ENCODE data around the gene MRPL10. TPM values are rescaled to one million over a fixed set of nuclear protein-coding genes. Genes with fewer than 3 reads are reported as not detected.

Gene MRPL10
- polyA plus RNA-seq, 2 of the 4 experiments (the other 2 are of a cell fraction): 62.8 to 97.7 TPM

GRCh38 chr17:47781397-47781796 lies 49.9 kb downstream of the MRPL10 start:
- FAIRE-seq (no peak), DNase-seq (ENCODE audit: low read depth in 1 of 2, low spot score in 1 of 2) (no peak), ATAC-seq (no peak)
- no peaks in the 10 kb centered on the region for H3K9me3 ChIP-seq
- H3K4me3 ChIP-seq: no peak overlapping the region
- no peak overlapping the region for H3K4me2 ChIP-seq
- H3K27ac ChIP-seq: no peak overlapping the region
- TF ChIP-seq HDAC2 (IDR thresholded peaks at IDR 0.05) (no peak), NR3C1 (IDR thresholded peaks at IDR 0.05) (no peak), PHF8 (IDR thresholded peaks at IDR 0.05; ENCODE audit: borderline replicate concordance, low read depth) (no peak), RCOR1 (IDR thresholded peaks at IDR 0.05; ENCODE audit: low read depth, low read length) (no peak), JUN (IDR thresholded peaks at IDR 0.05) (no peak), RARB (CRISPR knock-in tag; IDR thresholded peaks at IDR 0.05) (no peak), JUNB (IDR thresholded peaks at IDR 0.05) (no peak), MAFK (IDR thresholded peaks at IDR 0.05; ENCODE audit: partially characterized antibody) (no peak), MAX (IDR thresholded peaks at IDR 0.05) (no peak), USF2 (IDR thresholded peaks at IDR 0.05) (no peak)
- TF ChIP-seq, protein P1, sequence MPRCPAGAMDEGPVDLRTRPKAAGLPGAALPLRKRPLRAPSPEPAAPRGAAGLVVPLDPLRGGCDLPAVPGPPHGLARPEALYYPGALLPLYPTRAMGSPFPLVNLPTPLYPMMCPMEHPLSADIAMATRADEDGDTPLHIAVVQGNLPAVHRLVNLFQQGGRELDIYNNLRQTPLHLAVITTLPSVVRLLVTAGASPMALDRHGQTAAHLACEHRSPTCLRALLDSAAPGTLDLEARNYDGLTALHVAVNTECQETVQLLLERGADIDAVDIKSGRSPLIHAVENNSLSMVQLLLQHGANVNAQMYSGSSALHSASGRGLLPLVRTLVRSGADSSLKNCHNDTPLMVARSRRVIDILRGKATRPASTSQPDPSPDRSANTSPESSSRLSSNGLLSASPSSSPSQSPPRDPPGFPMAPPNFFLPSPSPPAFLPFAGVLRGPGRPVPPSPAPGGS (IDR thresholded peaks at IDR 0.05): no peak
- TF ChIP-seq, protein P2, sequence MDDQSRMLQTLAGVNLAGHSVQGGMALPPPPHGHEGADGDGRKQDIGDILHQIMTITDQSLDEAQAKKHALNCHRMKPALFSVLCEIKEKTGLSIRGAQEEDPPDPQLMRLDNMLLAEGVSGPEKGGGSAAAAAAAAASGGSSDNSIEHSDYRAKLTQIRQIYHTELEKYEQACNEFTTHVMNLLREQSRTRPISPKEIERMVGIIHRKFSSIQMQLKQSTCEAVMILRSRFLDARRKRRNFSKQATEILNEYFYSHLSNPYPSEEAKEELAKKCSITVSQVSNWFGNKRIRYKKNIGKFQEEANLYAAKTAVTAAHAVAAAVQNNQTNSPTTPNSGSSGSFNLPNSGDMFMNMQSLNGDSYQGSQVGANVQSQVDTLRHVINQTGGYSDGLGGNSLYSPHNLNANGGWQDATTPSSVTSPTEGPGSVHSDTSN (IDR thresholded peaks at IDR 0.05): no peak
- POLR2A ChIA-PET: no interaction called here
- H3K4me1 ChIP-seq: no peaks in the 10 kb centered on the region
- 45% methylated on average over 5 of the region's 5 CpGs for WGBS (ENCODE audit: missing lambda C conversion rate)
- CTCF ChIA-PET: interaction anchor here (1.0 to 8.3 kb wide), 7 partner anchors 8 to 82 kb away, joined by 3 to 42 read pairs (median 6); partner anchors contain the start of gene SCRN2

- DNase-seq (ENCODE audit: low read depth in 1 of 2, low spot score in 1 of 2): no peak
- H3K4me3 ChIP-seq: no peak overlapping the region
- H3K9me3 ChIP-seq: peaks cover 3% of the 10 kb centered on the region; the same call in 2 of the 3 replicates
- FAIRE-seq: no peak
- no peak overlapping the region for H3K4me2 ChIP-seq
- POLR2A ChIA-PET: no interaction called here
- H3K27ac ChIP-seq: no peak overlapping the region
- H3K4me1 ChIP-seq: no peaks in the 10 kb centered on the region
- CTCF ChIA-PET: interaction anchor here (0.6 to 2.3 kb wide), 7 partner anchors 9 to 52 kb away, joined by 3 to 11 read pairs (median 3); no protein-coding TSS in a partner anchor
- ATAC-seq: no peak
- TF ChIP-seq E2F6 (IDR thresholded peaks at IDR 0.05; ENCODE audit: borderline replicate concordance, low read depth) (no peak), FOXS1 (CRISPR knock-in tag; IDR thresholded peaks at IDR 0.05) (no peak), CHD4 (IDR thresholded peaks at IDR 0.05; ENCODE audit: borderline replicate concordance) (no peak), RFX5 (IDR thresholded peaks at IDR 0.05) (no peak), HDAC2 (IDR thresholded peaks at IDR 0.05) (no peak), ESRRA (IDR thresholded peaks at IDR 0.05; ENCODE audit: borderline replicate concordance, low read length) (no peak), RAD21 (conservative IDR thresholded peaks at IDR 0.05 in 1 of 2, IDR thresholded peaks at IDR 0.05 in 1 of 2) (no peak), POLR2A (IDR thresholded peaks at IDR 0.05; ENCODE audit: low read length) (no peak), MAZ (IDR thresholded peaks at IDR 0.05; ENCODE audit: borderline replicate concordance, low read depth, low read length) (no peak), EP300 (IDR thresholded peaks at IDR 0.05) (no peak)
- WGBS (ENCODE audit: missing lambda C conversion rate): 77% methylated on average over 29 of the region's 45 CpGs
Observed at GRCh38 chr17:47778184-47778635, 53.1 kb downstream of the MRPL10 start.
